SU-DHL-6 (cell line): ENCODE data around the gene FUT8.

Source experiments
- CTCF ChIP-seq: fragments of 200-600 bp; sonication (generic); IDR thresholded peaks from one replicate; pipeline ENCODE4 v1.5.1; 2017; ENCODE audit warnings: antibody characterized with exemption, mild to moderate bottlenecking, low read length, moderate library complexity; ENCODE audit not compliant: insufficient read depth, poor library complexity, severe bottlenecking
- EZH2phosphoT487 ChIP-seq: fragments of 200-600 bp; sonication (generic), shearing (Covaris generic); conservative IDR thresholded peaks from 2 replicates; pipeline ENCODE4 v1.6.1; 2018; ENCODE audit warnings: mild to moderate bottlenecking, antibody characterized with exemption, low read length, moderate library complexity, mixed read lengths

DNA sequence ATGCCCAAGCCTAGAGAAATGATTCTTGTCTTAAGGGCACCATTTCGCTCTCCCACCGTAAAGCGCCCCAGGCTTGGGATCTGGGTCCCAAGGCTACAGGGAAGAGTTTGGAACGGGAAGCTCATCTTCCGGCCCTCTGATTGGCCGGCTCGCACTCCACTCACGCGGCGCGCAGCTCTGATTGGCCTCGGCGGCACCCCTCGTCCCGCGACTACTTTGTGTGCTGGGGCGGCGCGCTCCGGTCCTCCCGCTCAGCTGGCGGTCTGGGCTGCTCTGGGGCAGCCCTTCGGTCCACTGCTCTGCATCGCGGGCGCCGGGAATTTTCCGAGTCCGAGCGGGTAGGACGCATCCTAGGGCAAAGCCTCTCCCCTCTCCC lies 886 bp upstream of the FUT8 start:
- no peak for TF ChIP-seq CTCF
- no peak for TF ChIP-seq EZH2phosphoT487
